WTC11 (cell line): Measurements from ENCODE around the gene RCBTB2.

Source experiments
- ATF2 ChIP-seq: sonication (generic); formaldehyde crosslinking; IDR thresholded peaks from 2 replicates; pipeline ENCODE4 v1.8.1; 2022; ENCODE audit warnings: low read depth, missing genetic modification reagents, borderline replicate concordance
- CTCF ChIP-seq: fragments of 200-600 bp; IDR thresholded peaks from 2 replicates; pipeline ENCODE4 v1.8.0; 2022; ENCODE audit warnings: antibody characterized with exemption
- ESRRA ChIP-seq: sonication (generic); formaldehyde crosslinking; IDR thresholded peaks from 2 replicates; pipeline ENCODE4 v1.8.1; 2022; ENCODE audit warnings: mild to moderate bottlenecking, missing genetic modification reagents, borderline replicate concordance
- ETV6 ChIP-seq: sonication (generic); formaldehyde crosslinking; IDR thresholded peaks from 2 replicates; pipeline ENCODE4 v1.8.1; 2022; ENCODE audit warnings: mild to moderate bottlenecking, missing genetic modification reagents
- FOXP4 ChIP-seq: sonication (generic); formaldehyde crosslinking; IDR thresholded peaks from 2 replicates; pipeline ENCODE4 v1.8.0; 2022; ENCODE audit warnings: mild to moderate bottlenecking, missing genetic modification reagents
- JUN ChIP-seq: sonication (generic); formaldehyde crosslinking; IDR thresholded peaks from 2 replicates; pipeline ENCODE4 v1.8.0; 2023; ENCODE audit warnings: mild to moderate bottlenecking, missing genetic modification reagents
- NFYB ChIP-seq: sonication (generic); formaldehyde crosslinking; conservative IDR thresholded peaks from 2 replicates; pipeline ENCODE4 v1.8.0; 2022; ENCODE audit warnings: low read depth, missing genetic modification reagents
- NR3C1 ChIP-seq: sonication (generic); formaldehyde crosslinking; conservative IDR thresholded peaks from 2 replicates; pipeline ENCODE4 v1.8.1; 2023; ENCODE audit warnings: low read depth, mild to moderate bottlenecking, missing genetic modification reagents
- TCF7 ChIP-seq: sonication (generic); formaldehyde crosslinking; IDR thresholded peaks from 2 replicates; pipeline ENCODE4 v1.8.0; 2022; ENCODE audit warnings: mild to moderate bottlenecking, low read depth, missing genetic modification reagents, moderate library complexity
- TEAD1 ChIP-seq: sonication (generic); formaldehyde crosslinking; IDR thresholded peaks from 2 replicates; pipeline ENCODE4 v1.8.0; 2022; ENCODE audit warnings: mild to moderate bottlenecking, missing genetic modification reagents
- USF2 ChIP-seq: sonication (generic); formaldehyde crosslinking; IDR thresholded peaks from 2 replicates; pipeline ENCODE4 v1.8.1; 2023; ENCODE audit warnings: mild to moderate bottlenecking, missing genetic modification reagents, moderate library complexity
- ZBTB21 ChIP-seq: sonication (generic); formaldehyde crosslinking; IDR thresholded peaks from 2 replicates; pipeline ENCODE4 v1.8.1; 2023; ENCODE audit warnings: mild to moderate bottlenecking, missing genetic modification reagents, borderline replicate concordance
- ZNF138 ChIP-seq: sonication (generic); formaldehyde crosslinking; conservative IDR thresholded peaks from 2 replicates; pipeline ENCODE4 v1.8.1; 2022; ENCODE audit warnings: mild to moderate bottlenecking, moderate library complexity, missing genetic modification reagents

GRCh38 chr13:48570216-48570828 lies 37.4 kb upstream of the RCBTB2 start:
- TF ChIP-seq CTCF (no peak), ESRRA (CRISPR knock-in tag) (no peak), FOXP4 (no peak), TCF7 (CRISPR knock-in tag) (no peak), NFYB (CRISPR knock-in tag) (no peak), TEAD1 (CRISPR knock-in tag) (no peak), ATF2 (CRISPR knock-in tag) (no peak), ETV6 (CRISPR knock-in tag) (no peak), ZBTB21 (no peak), ZNF138 (no peak), JUN (CRISPR knock-in tag) (no peak), USF2 (CRISPR knock-in tag) (no peak), NR3C1 (no peak)
